CD4-positive, alpha-beta T cell treated with Interleukin-21 for 1 hour (primary cell): ENCODE data around the gene XRCC5.

Experiments
- DNase-seq: peaks from one replicate; pipeline ENCODE4 v3.0.0-alpha.2; 2020

Gene XRCC5

GRCh38 chr2:216086207-216086893 lies 22.8 kb upstream of the XRCC5 start:
- no peak for DNase-seq

GRCh38 chr2:216090369-216090786 lies 18.8 kb upstream of the XRCC5 start:
- DNase-seq, result no peak

- no peak for DNase-seq
Observed at GRCh38 chr2:216092646-216093045, 16.5 kb upstream of the XRCC5 start.

GRCh38 chr2:216094701-216095100 lies 14.4 kb upstream of the XRCC5 start:
- DNase-seq, result no peak

- DNase-seq, result no peak
Observed at GRCh38 chr2:216098421-216099334, 10.5 kb upstream of the XRCC5 start.

- no peak for DNase-seq
Observed at GRCh38 chr2:216101109-216101508, 8.0 kb upstream of the XRCC5 start.

- no peak for DNase-seq
Observed at GRCh38 chr2:216103213-216103612, 5.9 kb upstream of the XRCC5 start.

- no peak for DNase-seq
Observed at GRCh38 chr2:216104691-216105090, 4.5 kb upstream of the XRCC5 start.

GRCh38 chr2:216107320-216107719 lies 1.8 kb upstream of the XRCC5 start:
- no peak for DNase-seq

GRCh38 chr2:216107760-216108159 lies 1.4 kb upstream of the XRCC5 start:
- DNase-seq, result no peak

- no peak for DNase-seq
Observed at GRCh38 chr2:216108310-216108966, 710 bp upstream of the XRCC5 start.

- DNase-seq, result peak; percentile 36
Observed at GRCh38 chr2:216109962-216110614, 940 bp downstream of the XRCC5 start.

GRCh38 chr2:216110620-216111019 lies 1.5 kb downstream of the XRCC5 start:
- no peak for DNase-seq

- no peak for DNase-seq
Observed at GRCh38 chr2:216111122-216111521, 2.0 kb downstream of the XRCC5 start.

- DNase-seq, result no peak
Observed at GRCh38 chr2:216112926-216113325, 3.8 kb downstream of the XRCC5 start.

- no peak for DNase-seq
Observed at GRCh38 chr2:216113572-216113971, 4.4 kb downstream of the XRCC5 start.

GRCh38 chr2:216114382-216114713 lies 5.2 kb downstream of the XRCC5 start:
- DNase-seq, result no peak

GRCh38 chr2:216114714-216115531 lies 5.8 kb downstream of the XRCC5 start:
- DNase-seq, result peak; percentile 98

GRCh38 chr2:216116418-216116817 lies 7.3 kb downstream of the XRCC5 start:
- DNase-seq, result no peak

GRCh38 chr2:216117561-216118340 lies 8.6 kb downstream of the XRCC5 start:
- DNase-seq, result no peak

GRCh38 chr2:216118474-216118873 lies 9.3 kb downstream of the XRCC5 start:
- no peak for DNase-seq

GRCh38 chr2:216119146-216119545 lies 10.0 kb downstream of the XRCC5 start:
- DNase-seq, result no peak
